ENCODE measurements around the gene CD38.

- TF ChIP-seq CTCF (IDR thresholded peaks at IDR 0.05; ENCODE audit: poor library complexity, severe bottlenecking) (no peak), POLR2AphosphoS5 (IDR thresholded peaks at IDR 0.05) (no peak), RAD21 (conservative IDR thresholded peaks at IDR 0.05) (no peak), EP300 (conservative IDR thresholded peaks at IDR 0.05; ENCODE audit: poor library complexity, severe bottlenecking) (no peak), EZH2 (IDR thresholded peaks at IDR 0.05; ENCODE audit: borderline replicate concordance, insufficient read depth, low read length, poor library complexity, severe bottlenecking) (no peak), MXI1 (conservative IDR thresholded peaks at IDR 0.05; ENCODE audit: poor library complexity, severe bottlenecking) (no peak), REST (IDR thresholded peaks at IDR 0.05; ENCODE audit: borderline replicate concordance) (no peak), TAF1 (IDR thresholded peaks at IDR 0.05; ENCODE audit: low read depth) (no peak)
Measured at GRCh38 chr4:15783676-15784075, 5.5 kb downstream of the CD38 start.

Data from neural cell (in vitro differentiated cells).